Measurements from ENCODE around the gene KRT5. TPM values are rescaled to one million over a fixed set of nuclear protein-coding genes. Genes with fewer than 3 reads are reported as not detected.

The KRT5 gene
- polyA plus RNA-seq, 3 donors, result 0.04 TPM; not detected in 2

GRCh38 chr12:52552055-52552454, 31.9 kb upstream of the KRT5 start:
- H3K9me3 ChIP-seq (replicated peaks in 1 of 2; ENCODE audit: control insufficient read depth in 1 of 2, insufficient read depth in 1 of 2, low read length in 2 of 2), result no peaks in the 10 kb centered on the region
- H3K27me3 Mint-ChIP-seq (ENCODE audit: low read depth in 3 of 3), result peaks cover 2 to 10% (median 9%) of the 10 kb centered on the region in 3 donors
- no peak overlapping the region for H3K9ac ChIP-seq (ENCODE audit: insufficient read depth, low read length, poor library complexity, severe bottlenecking)
- no peaks in the 10 kb centered on the region for H3K36me3 ChIP-seq (replicated peaks in 1 of 2; ENCODE audit: control insufficient read depth in 1 of 2, insufficient read depth in 2 of 2, low read length in 2 of 2)
- H3K36me3 Mint-ChIP-seq, result no peaks in the 10 kb centered on the region
- intact Hi-C loops (cut with micrococcal nuclease), result no loop called here
- DNase-seq, result no peak
- H4K20me1 ChIP-seq (ENCODE audit: insufficient read depth, low read length), result no peaks in the 10 kb centered on the region
- no peaks in the 10 kb centered on the region for H3K79me2 ChIP-seq (ENCODE audit: insufficient read depth, low read length)
- TF ChIP-seq CTCF (IDR thresholded peaks at IDR 0.05), result no peak
- no peak overlapping the region for H3K27ac Mint-ChIP-seq
- no peaks in the 10 kb centered on the region for H3K4me1 ChIP-seq (ENCODE audit: control insufficient read depth in 1 of 2, insufficient read depth in 2 of 2, low read length in 2 of 2)
- H3K9me3 Mint-ChIP-seq, result peaks cover 0 to 3% (median 0%) of the 10 kb centered on the region in 7 donors
- H2AFZ ChIP-seq (ENCODE audit: insufficient read depth, low read depth, low read length, poor library complexity, severe bottlenecking), result no peak overlapping the region
- WGBS (ENCODE audit: insufficient coverage), result 89% methylated on average over 5 of the region's 5 CpGs
- H3K4me3 ChIP-seq (replicated peaks in 1 of 3; ENCODE audit: low read depth in 2 of 3, low read length in 3 of 3), result no peak overlapping the region
- no peak overlapping the region for H3K27ac ChIP-seq (ENCODE audit: low read depth in 1 of 2, low read length in 2 of 2)
- no peak overlapping the region for H3K4me2 ChIP-seq (replicated peaks; ENCODE audit: extremely low read depth, low read length, poor library complexity, severe bottlenecking)
- no peaks in the 10 kb centered on the region for H3K27me3 ChIP-seq (ENCODE audit: control insufficient read depth in 2 of 2, insufficient read depth in 2 of 2, low read length in 2 of 2)
- H3K4me1 Mint-ChIP-seq, result no peaks in the 10 kb centered on the region
- no peak overlapping the region for H3K4me3 Mint-ChIP-seq

GRCh38 chr12:52551216-52551865, 31.1 kb upstream of the KRT5 start:
- Mint-ChIP-seq H3K27me3 (ENCODE audit: low read depth in 3 of 3) (peaks cover 2 to 10% (median 9%) of the 10 kb centered on the region in 3 donors), H3K4me1 (no peaks in the 10 kb centered on the region), H3K9me3 (peaks cover 0 to 3% (median 0%) of the 10 kb centered on the region in 7 donors), H3K4me3 (no peak overlapping the region), H3K27ac (no peak overlapping the region), H3K36me3 (no peaks in the 10 kb centered on the region)
- no peak overlapping the region for H3K4me2 ChIP-seq (replicated peaks; ENCODE audit: extremely low read depth, low read length, poor library complexity, severe bottlenecking)
- H3K9me3 ChIP-seq (replicated peaks in 1 of 2; ENCODE audit: control insufficient read depth in 1 of 2, insufficient read depth in 1 of 2, low read length in 2 of 2), result no peaks in the 10 kb centered on the region
- no peak overlapping the region for H3K9ac ChIP-seq (ENCODE audit: insufficient read depth, low read length, poor library complexity, severe bottlenecking)
- no peak overlapping the region for H2AFZ ChIP-seq (ENCODE audit: insufficient read depth, low read depth, low read length, poor library complexity, severe bottlenecking)
- no peaks in the 10 kb centered on the region for H3K79me2 ChIP-seq (ENCODE audit: insufficient read depth, low read length)
- intact Hi-C loops (cut with micrococcal nuclease), result no loop called here
- H4K20me1 ChIP-seq (ENCODE audit: insufficient read depth, low read length), result no peaks in the 10 kb centered on the region
- DNase-seq, result no peak
- no peak for TF ChIP-seq CTCF (IDR thresholded peaks at IDR 0.05)
- H3K4me1 ChIP-seq (ENCODE audit: control insufficient read depth in 1 of 2, insufficient read depth in 2 of 2, low read length in 2 of 2), result no peaks in the 10 kb centered on the region
- 59% methylated on average over 4 of the region's 6 CpGs for WGBS (ENCODE audit: insufficient coverage)
- no peak overlapping the region for H3K27ac ChIP-seq (ENCODE audit: low read depth in 1 of 2, low read length in 2 of 2)
- no peaks in the 10 kb centered on the region for H3K36me3 ChIP-seq (replicated peaks in 1 of 2; ENCODE audit: control insufficient read depth in 1 of 2, insufficient read depth in 2 of 2, low read length in 2 of 2)
- H3K27me3 ChIP-seq (ENCODE audit: control insufficient read depth in 2 of 2, insufficient read depth in 2 of 2, low read length in 2 of 2), result no peaks in the 10 kb centered on the region
- no peak overlapping the region for H3K4me3 ChIP-seq (replicated peaks in 1 of 3; ENCODE audit: low read depth in 2 of 3, low read length in 3 of 3)

Measured in CD14-positive monocyte (primary cell).